ENCODE measurements around the gene LRPPRC. TPM values are rescaled to one million over a fixed set of nuclear protein-coding genes. Genes with fewer than 3 reads are reported as not detected.

The LRPPRC gene
- total RNA-seq, 1 experiment from 2014 or later, result 253 TPM

- Mint-ChIP-seq H3K4me1 (peaks cover 12% of the 10 kb centered on the region), H3K36me3 (no peaks in the 10 kb centered on the region), H3K9me3 (no peaks in the 10 kb centered on the region), H3K27ac (peak overlapping the region; percentile 35; the same call in 1 of the 2 replicates), H3K4me3 (no peak overlapping the region), H3K27me3 (ENCODE audit: low read depth) (no peaks in the 10 kb centered on the region; the same call in 1 of the 2 replicates)
- POLR2A ChIA-PET, result interaction anchor here (0.6 kb wide), 1 partner anchor 27 kb away, joined by 3 read pairs; no protein-coding TSS in a partner anchor
- peak; percentile 83 for ATAC-seq
- DNase-seq (ENCODE audit: low spot score), result peak; percentile 82
- CTCF ChIA-PET, result no interaction called here
- peak; percentile 88 for TF ChIP-seq ZNF219 (CRISPR knock-in tag; IDR thresholded peaks at IDR 0.05; ENCODE audit: borderline replicate concordance)
- TF ChIP-seq CREM (CRISPR knock-in tag; IDR thresholded peaks at IDR 0.05), result no peak
- TF ChIP-seq ZBTB21 (CRISPR knock-in tag; IDR thresholded peaks at IDR 0.05; ENCODE audit: borderline replicate concordance), result no peak
- no peak for TF ChIP-seq ZMAT4 (CRISPR knock-in tag; IDR thresholded peaks at IDR 0.05)
- no peak for TF ChIP-seq ELF4 (CRISPR knock-in tag; IDR thresholded peaks at IDR 0.05; ENCODE audit: low read depth)
- no peak for TF ChIP-seq MYBL2 (CRISPR knock-in tag; IDR thresholded peaks at IDR 0.05)
- TF ChIP-seq JAZF1 (CRISPR knock-in tag; IDR thresholded peaks at IDR 0.05), result no peak
- no peak for TF ChIP-seq SOX15 (CRISPR knock-in tag; IDR thresholded peaks at IDR 0.05)
- TF ChIP-seq, protein P1, sequence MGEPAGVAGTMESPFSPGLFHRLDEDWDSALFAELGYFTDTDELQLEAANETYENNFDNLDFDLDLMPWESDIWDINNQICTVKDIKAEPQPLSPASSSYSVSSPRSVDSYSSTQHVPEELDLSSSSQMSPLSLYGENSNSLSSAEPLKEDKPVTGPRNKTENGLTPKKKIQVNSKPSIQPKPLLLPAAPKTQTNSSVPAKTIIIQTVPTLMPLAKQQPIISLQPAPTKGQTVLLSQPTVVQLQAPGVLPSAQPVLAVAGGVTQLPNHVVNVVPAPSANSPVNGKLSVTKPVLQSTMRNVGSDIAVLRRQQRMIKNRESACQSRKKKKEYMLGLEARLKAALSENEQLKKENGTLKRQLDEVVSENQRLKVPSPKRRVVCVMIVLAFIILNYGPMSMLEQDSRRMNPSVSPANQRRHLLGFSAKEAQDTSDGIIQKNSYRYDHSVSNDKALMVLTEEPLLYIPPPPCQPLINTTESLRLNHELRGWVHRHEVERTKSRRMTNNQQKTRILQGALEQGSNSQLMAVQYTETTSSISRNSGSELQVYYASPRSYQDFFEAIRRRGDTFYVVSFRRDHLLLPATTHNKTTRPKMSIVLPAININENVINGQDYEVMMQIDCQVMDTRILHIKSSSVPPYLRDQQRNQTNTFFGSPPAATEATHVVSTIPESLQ (CRISPR knock-in tag; IDR thresholded peaks at IDR 0.05), result no peak
- no peak for TF ChIP-seq RORB (CRISPR knock-in tag; IDR thresholded peaks at IDR 0.05)
- no peak for TF ChIP-seq ZNF263 (CRISPR knock-in tag; IDR thresholded peaks at IDR 0.05; ENCODE audit: low read depth)
- TF ChIP-seq, protein P2, sequence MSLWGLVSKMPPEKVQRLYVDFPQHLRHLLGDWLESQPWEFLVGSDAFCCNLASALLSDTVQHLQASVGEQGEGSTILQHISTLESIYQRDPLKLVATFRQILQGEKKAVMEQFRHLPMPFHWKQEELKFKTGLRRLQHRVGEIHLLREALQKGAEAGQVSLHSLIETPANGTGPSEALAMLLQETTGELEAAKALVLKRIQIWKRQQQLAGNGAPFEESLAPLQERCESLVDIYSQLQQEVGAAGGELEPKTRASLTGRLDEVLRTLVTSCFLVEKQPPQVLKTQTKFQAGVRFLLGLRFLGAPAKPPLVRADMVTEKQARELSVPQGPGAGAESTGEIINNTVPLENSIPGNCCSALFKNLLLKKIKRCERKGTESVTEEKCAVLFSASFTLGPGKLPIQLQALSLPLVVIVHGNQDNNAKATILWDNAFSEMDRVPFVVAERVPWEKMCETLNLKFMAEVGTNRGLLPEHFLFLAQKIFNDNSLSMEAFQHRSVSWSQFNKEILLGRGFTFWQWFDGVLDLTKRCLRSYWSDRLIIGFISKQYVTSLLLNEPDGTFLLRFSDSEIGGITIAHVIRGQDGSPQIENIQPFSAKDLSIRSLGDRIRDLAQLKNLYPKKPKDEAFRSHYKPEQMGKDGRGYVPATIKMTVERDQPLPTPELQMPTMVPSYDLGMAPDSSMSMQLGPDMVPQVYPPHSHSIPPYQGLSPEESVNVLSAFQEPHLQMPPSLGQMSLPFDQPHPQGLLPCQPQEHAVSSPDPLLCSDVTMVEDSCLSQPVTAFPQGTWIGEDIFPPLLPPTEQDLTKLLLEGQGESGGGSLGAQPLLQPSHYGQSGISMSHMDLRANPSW (CRISPR knock-in tag; conservative IDR thresholded peaks at IDR 0.05; ENCODE audit: low read depth), result no peak
- TF ChIP-seq, protein P3, sequence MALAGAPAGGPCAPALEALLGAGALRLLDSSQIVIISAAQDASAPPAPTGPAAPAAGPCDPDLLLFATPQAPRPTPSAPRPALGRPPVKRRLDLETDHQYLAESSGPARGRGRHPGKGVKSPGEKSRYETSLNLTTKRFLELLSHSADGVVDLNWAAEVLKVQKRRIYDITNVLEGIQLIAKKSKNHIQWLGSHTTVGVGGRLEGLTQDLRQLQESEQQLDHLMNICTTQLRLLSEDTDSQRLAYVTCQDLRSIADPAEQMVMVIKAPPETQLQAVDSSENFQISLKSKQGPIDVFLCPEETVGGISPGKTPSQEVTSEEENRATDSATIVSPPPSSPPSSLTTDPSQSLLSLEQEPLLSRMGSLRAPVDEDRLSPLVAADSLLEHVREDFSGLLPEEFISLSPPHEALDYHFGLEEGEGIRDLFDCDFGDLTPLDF (CRISPR knock-in tag; IDR thresholded peaks at IDR 0.05), result no peak
- TF ChIP-seq NR2C2 (CRISPR knock-in tag; IDR thresholded peaks at IDR 0.05), result no peak
- no peak for TF ChIP-seq PRRX2 (CRISPR knock-in tag; IDR thresholded peaks at IDR 0.05)
- peak; percentile 46; the same call in 1 of the 2 replicates for TF ChIP-seq SP1 (CRISPR knock-in tag; conservative IDR thresholded peaks at IDR 0.05)
- TF ChIP-seq FOXK1 (CRISPR knock-in tag; IDR thresholded peaks at IDR 0.05), result peak; percentile 81; the same call in 1 of the 2 replicates
- TF ChIP-seq GTF2I (CRISPR knock-in tag; conservative IDR thresholded peaks at IDR 0.05), result no peak
- TF ChIP-seq CDX4 (CRISPR knock-in tag; IDR thresholded peaks at IDR 0.05; ENCODE audit: borderline replicate concordance), result no peak
- TF ChIP-seq KAT7 (CRISPR knock-in tag; IDR thresholded peaks at IDR 0.05; ENCODE audit: borderline replicate concordance), result no peak
- peak; percentile 97 for TF ChIP-seq ZNF232 (CRISPR knock-in tag; IDR thresholded peaks at IDR 0.05)
- TF ChIP-seq OVOL2 (CRISPR knock-in tag; IDR thresholded peaks at IDR 0.05; ENCODE audit: borderline replicate concordance), result no peak
- TF ChIP-seq, protein P4, sequence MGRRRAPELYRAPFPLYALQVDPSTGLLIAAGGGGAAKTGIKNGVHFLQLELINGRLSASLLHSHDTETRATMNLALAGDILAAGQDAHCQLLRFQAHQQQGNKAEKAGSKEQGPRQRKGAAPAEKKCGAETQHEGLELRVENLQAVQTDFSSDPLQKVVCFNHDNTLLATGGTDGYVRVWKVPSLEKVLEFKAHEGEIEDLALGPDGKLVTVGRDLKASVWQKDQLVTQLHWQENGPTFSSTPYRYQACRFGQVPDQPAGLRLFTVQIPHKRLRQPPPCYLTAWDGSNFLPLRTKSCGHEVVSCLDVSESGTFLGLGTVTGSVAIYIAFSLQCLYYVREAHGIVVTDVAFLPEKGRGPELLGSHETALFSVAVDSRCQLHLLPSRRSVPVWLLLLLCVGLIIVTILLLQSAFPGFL (CRISPR knock-in tag; IDR thresholded peaks at IDR 0.05; ENCODE audit: borderline replicate concordance), result no peak
- TF ChIP-seq, protein P5, sequence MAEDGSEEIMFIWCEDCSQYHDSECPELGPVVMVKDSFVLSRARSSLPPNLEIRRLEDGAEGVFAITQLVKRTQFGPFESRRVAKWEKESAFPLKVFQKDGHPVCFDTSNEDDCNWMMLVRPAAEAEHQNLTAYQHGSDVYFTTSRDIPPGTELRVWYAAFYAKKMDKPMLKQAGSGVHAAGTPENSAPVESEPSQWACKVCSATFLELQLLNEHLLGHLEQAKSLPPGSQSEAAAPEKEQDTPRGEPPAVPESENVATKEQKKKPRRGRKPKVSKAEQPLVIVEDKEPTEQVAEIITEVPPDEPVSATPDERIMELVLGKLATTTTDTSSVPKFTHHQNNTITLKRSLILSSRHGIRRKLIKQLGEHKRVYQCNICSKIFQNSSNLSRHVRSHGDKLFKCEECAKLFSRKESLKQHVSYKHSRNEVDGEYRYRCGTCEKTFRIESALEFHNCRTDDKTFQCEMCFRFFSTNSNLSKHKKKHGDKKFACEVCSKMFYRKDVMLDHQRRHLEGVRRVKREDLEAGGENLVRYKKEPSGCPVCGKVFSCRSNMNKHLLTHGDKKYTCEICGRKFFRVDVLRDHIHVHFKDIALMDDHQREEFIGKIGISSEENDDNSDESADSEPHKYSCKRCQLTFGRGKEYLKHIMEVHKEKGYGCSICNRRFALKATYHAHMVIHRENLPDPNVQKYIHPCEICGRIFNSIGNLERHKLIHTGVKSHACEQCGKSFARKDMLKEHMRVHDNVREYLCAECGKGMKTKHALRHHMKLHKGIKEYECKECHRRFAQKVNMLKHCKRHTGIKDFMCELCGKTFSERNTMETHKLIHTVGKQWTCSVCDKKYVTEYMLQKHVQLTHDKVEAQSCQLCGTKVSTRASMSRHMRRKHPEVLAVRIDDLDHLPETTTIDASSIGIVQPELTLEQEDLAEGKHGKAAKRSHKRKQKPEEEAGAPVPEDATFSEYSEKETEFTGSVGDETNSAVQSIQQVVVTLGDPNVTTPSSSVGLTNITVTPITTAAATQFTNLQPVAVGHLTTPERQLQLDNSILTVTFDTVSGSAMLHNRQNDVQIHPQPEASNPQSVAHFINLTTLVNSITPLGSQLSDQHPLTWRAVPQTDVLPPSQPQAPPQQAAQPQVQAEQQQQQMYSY (CRISPR knock-in tag; IDR thresholded peaks at IDR 0.05), result no peak
- TF ChIP-seq NFATC4 (CRISPR knock-in tag; IDR thresholded peaks at IDR 0.05), result no peak
- no peak for TF ChIP-seq TP53 (CRISPR knock-in tag; IDR thresholded peaks at IDR 0.05)
- TF ChIP-seq TCF7 (CRISPR knock-in tag; IDR thresholded peaks at IDR 0.05; ENCODE audit: low read depth), result no peak
- peak; percentile 84; the same call in 1 of the 2 replicates for TF ChIP-seq JUN (CRISPR knock-in tag; IDR thresholded peaks at IDR 0.05)
- no peak for TF ChIP-seq HMGA2 (CRISPR knock-in tag; IDR thresholded peaks at IDR 0.05)
Observed at GRCh38 chr2:44016282-44016681, 20.5 kb upstream of the LRPPRC start.
